K562 (cell line): Measurements from ENCODE around the gene COX14. TPM values are rescaled to one million over a fixed set of nuclear protein-coding genes. Genes with fewer than 3 reads are reported as not detected.

ENCODE experiments used
- ATAC-seq: fragments of 200-7000 bp; cut with Tn5 transposase; 3 replicates; pipeline ENCODE4 v1.9.1; 2020; ENCODE audit warnings: moderate library complexity
- BruUV-seq: library from RNA; stranded (reverse); fragments of 400-500 nt; replicated peaks from 2 replicates; lab custom pipeline; 2021; lab: Mats Ljungman, UMichigan
- CTCF ChIA-PET: fragments of 300-600 bp; formaldehyde crosslinking; extraction: SDS; loops from one replicate; lab custom pipeline; 2021; ENCODE audit warnings: low intra/inter-chr PET ratio; lab: Yijun Ruan, JAX
- POLR2A ChIA-PET: fragments of 300-600, 350-650 bp; sonication (Branson Sonifier 250); formaldehyde crosslinking; extraction: SDS; loops from one replicate; lab custom pipeline; 2021; ENCODE audit warnings: antibody characterized with exemption, inconsistent platforms; lab: Yijun Ruan, JAX
- DNase-seq, 4 experiments: peaks; one replicate each; pipeline versions ENCODE4 v3.0.0 to v3.0.0-alpha.2; 2011 to 2018; ENCODE audit warnings: low spot score in 3 of 4, mixed read lengths in 3 of 4; ENCODE audit errors: extremely low read depth in 1 of 4
- FAIRE-seq: peaks from 2 replicates; lab custom pipeline; 2011; peaks lifted over from hg19 to GRCh38; lab: Jason Lieb, UNC
- H2AFZ ChIP-seq: 2 replicates; pipeline ENCODE4 v1.6.0; 2011; ENCODE audit warnings: low read depth, low read length, control low read depth, inconsistent platforms
- H3K27ac ChIP-seq: fragments of 200-600 bp; 3 replicates; pipeline ENCODE4 v1.8.0; 2011; ENCODE audit warnings: low read depth, mild to moderate bottlenecking, control low read depth, inconsistent platforms, low read length, moderate library complexity, mixed read lengths; ENCODE audit errors: extremely low read depth
- H3K27me3 ChIP-seq, 2 experiments: fragments of 300-600 bp in 1 of 2; 2 replicates in 1 of 2; 3 replicates in 1 of 2; pipeline versions ENCODE4 v1.6.0 to v1.8.0; 2011; ENCODE audit warnings: inconsistent platforms in 2 of 2, low read length in 2 of 2, mild to moderate bottlenecking in 1 of 2, mixed read lengths in 1 of 2, moderate library complexity in 1 of 2; ENCODE audit not compliant: control insufficient read depth in 2 of 2, insufficient read depth in 2 of 2
- H3K36me3 ChIP-seq: fragments of 300-600 bp; 3 replicates; pipeline ENCODE4 v1.8.0; 2011; ENCODE audit warnings: mild to moderate bottlenecking, low read length, inconsistent platforms; ENCODE audit not compliant: control insufficient read depth, insufficient read depth
- H3K4me1 ChIP-seq, 2 experiments: fragments of 200-600 bp in 1 of 2; replicated peaks in 1 of 2; 2 replicates in 1 of 2; 3 replicates in 1 of 2; pipeline versions ENCODE4 v1.5.1 to v1.8.0; 2011; ENCODE audit warnings: inconsistent platforms in 2 of 2, low read length in 2 of 2, mild to moderate bottlenecking in 1 of 2, mixed read lengths in 1 of 2, moderate library complexity in 1 of 2; ENCODE audit not compliant: control insufficient read depth in 2 of 2, insufficient read depth in 2 of 2
- H3K4me2 ChIP-seq: 2 replicates; pipeline ENCODE4 v1.6.1; 2011; ENCODE audit warnings: low read length, control low read depth, inconsistent platforms, mixed read lengths; ENCODE audit not compliant: insufficient read depth
- H3K4me3 ChIP-seq: fragments of 200-600 bp; sonication (generic), shearing (Covaris generic); 2 replicates; pipeline ENCODE4 v1.5.1; 2016; ENCODE audit warnings: control low read depth, inconsistent platforms
- H3K79me2 ChIP-seq: fragments of 200-600 bp; 3 replicates; pipeline ENCODE4 v1.8.0; 2011; ENCODE audit warnings: low read length, inconsistent platforms; ENCODE audit not compliant: control insufficient read depth, insufficient read depth
- H3K9ac ChIP-seq, 2 experiments: 2 replicates each; pipeline versions ENCODE4 v1.6.0 to v1.6.1; 2011; ENCODE audit warnings: low read depth in 2 of 2, low read length in 2 of 2, control low read depth in 1 of 2, inconsistent platforms in 1 of 2, mild to moderate bottlenecking in 1 of 2, mixed read lengths in 1 of 2; ENCODE audit not compliant: insufficient read depth in 1 of 2
- H3K9me1 ChIP-seq: one replicate; pipeline ENCODE4 v1.6.0; 2011; ENCODE audit warnings: inconsistent platforms, mild to moderate bottlenecking, low read length, moderate library complexity; ENCODE audit not compliant: control insufficient read depth, insufficient read depth
- H3K9me3 ChIP-seq: replicated peaks from 2 replicates; pipeline ENCODE4 v1.5.1; 2011; ENCODE audit warnings: low read depth, low read length, inconsistent platforms; ENCODE audit not compliant: control insufficient read depth, insufficient read depth
- H4K20me1 ChIP-seq: replicated peaks from 2 replicates; pipeline ENCODE4 v1.6.1; 2011; ENCODE audit warnings: low read length, inconsistent platforms, mixed read lengths; ENCODE audit not compliant: control insufficient read depth, insufficient read depth
- ATF1 ChIP-seq, 2 experiments: fragments of 450-650 bp in 1 of 2; IDR thresholded peaks; 2 replicates each; pipeline ENCODE4 v1.6.1; 2016; ENCODE audit warnings: missing compliant biosample characterization in 1 of 2, missing genetic modification characterization in 1 of 2
- FOS ChIP-seq: IDR thresholded peaks from 3 replicates; pipeline ENCODE4 v1.6.1; 2011; ENCODE audit not compliant: insufficient read length; ENCODE audit errors: extremely low read depth
- MEIS2 ChIP-seq: fragments of 450-650 bp; IDR thresholded peaks from 2 replicates; pipeline ENCODE4 v1.6.1; 2014; ENCODE audit warnings: mild to moderate bottlenecking; ENCODE audit not compliant: partially characterized antibody
- NONO ChIP-seq, 2 experiments: fragments of 200-400 bp in 1 of 2; fragments of 450-650 bp in 1 of 2; formaldehyde crosslinking in 1 of 2; IDR thresholded peaks; 2 replicates each; pipeline ENCODE4 v1.6.1; 2017; ENCODE audit warnings: low read depth in 2 of 2, mild to moderate bottlenecking in 2 of 2, moderate library complexity in 2 of 2, low read length in 1 of 2
- SMAD2 ChIP-seq: fragments of 150-350 bp; IDR thresholded peaks from 2 replicates; pipeline ENCODE4 v1.6.1; 2014; ENCODE audit warnings: low read depth, mild to moderate bottlenecking, low read length
- TGIF2 ChIP-seq: sonication (generic); formaldehyde crosslinking; IDR thresholded peaks from 2 replicates; pipeline ENCODE4 v1.8.1; 2022; ENCODE audit warnings: mild to moderate bottlenecking, missing genetic modification reagents, moderate library complexity
- ZNF174 ChIP-seq: fragments of 250-450 bp; sonication (Bioruptor Pico); IDR thresholded peaks from 2 replicates; pipeline ENCODE4 v1.4.0; 2020; ENCODE audit warnings: mild to moderate bottlenecking
- ZNF695 ChIP-seq: fragments of 450-650 bp; formaldehyde crosslinking; IDR thresholded peaks from 2 replicates; pipeline ENCODE4 v1.4.0; 2020; ENCODE audit warnings: mild to moderate bottlenecking, moderate library complexity
- WGBS: fragments of 100-300 bp; shearing (Covaris generic); methylation state at CpG from one replicate; pipeline ENCODE4 v1.1.6; 2016; ENCODE audit warnings: low coverage, mixed read lengths; ENCODE audit not compliant: insufficient coverage; ENCODE audit errors: missing lambda C conversion rate; 5-methylcytosine and 5-hydroxymethylcytosine counted together
- in situ Hi-C: fragments of 300-500 bp; cut with MboI; formaldehyde crosslinking; loops from 4 replicates; pipeline ENCODE4 v1.15.0; 2018; ENCODE audit warnings: inconsistent platforms, mixed read lengths
- intact Hi-C: fragments of 100-400 bp; cut with micrococcal nuclease; formaldehyde crosslinking; loops from 2 replicates; pipeline ENCODE4 v1.14.2; 2022
- polyA plus RNA-seq, 8 experiments: library from polyadenylated mRNA; depleted of rRNA in 4 of 8; stranded (reverse) in 5 of 8; unstranded in 3 of 8; fragments of >200 nt; fragmentation: Nextera tagmentation in 2 of 8; fragmentation: Illumina TruSeq in 1 of 8; extraction: Ambion mirVana in 2 of 8; extraction: Trizol in 1 of 8; gene quantifications; 2 replicates each; pipeline versions ENCODE4 v1.2.1 to v1.2.3, GENCODE V29; 2011 to 2014; ENCODE audit warnings: inconsistent platforms in 1 of 8, missing spikeins in 1 of 8
- total RNA-seq, 7 experiments: library from RNA; depleted of rRNA in 6 of 7; stranded (reverse); fragments of >200 nt in 6 of 7; fragmentation: Illumina TruSeq in 2 of 7; extraction: Trizol in 2 of 7; gene quantifications; 2 replicates each; pipeline versions ENCODE4 v1.2.1 to v1.2.3, GENCODE V29; 2011 to 2021; ENCODE audit warnings: low replicate concordance in 1 of 7
- TF ChIP-seq, protein P1 (sequence below): fragments of 150-350 bp; IDR thresholded peaks from 2 replicates; pipeline ENCODE4 v1.6.1; 2014; ENCODE audit warnings: low read depth, mild to moderate bottlenecking, low read length, borderline replicate concordance
- TF ChIP-seq, protein P2 (sequence below), 2 experiments: fragments of 250-450 bp in 1 of 2; fragments of 450-650 bp in 1 of 2; sonication (Bioruptor Pico) in 1 of 2; IDR thresholded peaks; 2 replicates each; pipeline versions ENCODE4 v1.6.1 to v1.8.0; 2016 to 2021; ENCODE audit warnings: mild to moderate bottlenecking in 2 of 2, moderate library complexity in 2 of 2, missing compliant biosample characterization in 1 of 2, missing genetic modification characterization in 1 of 2
- TF ChIP-seq, protein P3 (sequence below): fragments of 250-450 bp; sonication (Bioruptor Pico); IDR thresholded peaks from 2 replicates; pipeline ENCODE4 v1.8.0; 2022; ENCODE audit warnings: moderate library complexity, mild to moderate bottlenecking, inconsistent platforms
- TF ChIP-seq, protein P4 (sequence below), 2 experiments: IDR thresholded peaks in 1 of 2; conservative IDR thresholded peaks in 1 of 2; 2 replicates each; pipeline ENCODE4 v1.6.1; 2016; ENCODE audit warnings: low read depth in 2 of 2, mild to moderate bottlenecking in 1 of 2, missing compliant biosample characterization in 1 of 2, missing genetic modification characterization in 1 of 2, moderate library complexity in 1 of 2

The COX14 gene
- total and polyA plus RNA-seq, 9 of the 15 experiments (the other 6 are each of a cell fraction or from before 2014, with no cell fraction given): 44.4 to 269 (median 53.4) TPM

DNA sequence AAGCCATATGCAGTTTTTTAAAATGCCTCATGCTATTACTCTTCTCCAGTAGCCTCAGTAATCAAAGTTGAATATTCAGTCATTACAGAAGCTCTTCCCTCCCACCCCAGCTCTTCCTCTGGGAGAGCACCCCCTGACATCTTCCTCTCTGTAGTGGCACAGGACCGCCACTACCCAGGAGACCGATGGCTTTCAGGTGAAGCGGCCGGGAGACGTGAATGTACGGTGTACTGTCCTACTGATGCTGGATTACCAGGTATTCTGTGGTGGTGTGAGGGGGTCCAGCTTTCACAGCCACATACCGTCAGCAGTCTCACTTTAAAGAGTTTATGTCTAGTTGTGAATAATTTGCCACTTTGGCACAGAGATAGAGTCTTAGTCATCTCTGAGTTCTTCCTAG is 22.3 kb upstream of the COX14 start (continued):
- TF ChIP-seq, protein P1, sequence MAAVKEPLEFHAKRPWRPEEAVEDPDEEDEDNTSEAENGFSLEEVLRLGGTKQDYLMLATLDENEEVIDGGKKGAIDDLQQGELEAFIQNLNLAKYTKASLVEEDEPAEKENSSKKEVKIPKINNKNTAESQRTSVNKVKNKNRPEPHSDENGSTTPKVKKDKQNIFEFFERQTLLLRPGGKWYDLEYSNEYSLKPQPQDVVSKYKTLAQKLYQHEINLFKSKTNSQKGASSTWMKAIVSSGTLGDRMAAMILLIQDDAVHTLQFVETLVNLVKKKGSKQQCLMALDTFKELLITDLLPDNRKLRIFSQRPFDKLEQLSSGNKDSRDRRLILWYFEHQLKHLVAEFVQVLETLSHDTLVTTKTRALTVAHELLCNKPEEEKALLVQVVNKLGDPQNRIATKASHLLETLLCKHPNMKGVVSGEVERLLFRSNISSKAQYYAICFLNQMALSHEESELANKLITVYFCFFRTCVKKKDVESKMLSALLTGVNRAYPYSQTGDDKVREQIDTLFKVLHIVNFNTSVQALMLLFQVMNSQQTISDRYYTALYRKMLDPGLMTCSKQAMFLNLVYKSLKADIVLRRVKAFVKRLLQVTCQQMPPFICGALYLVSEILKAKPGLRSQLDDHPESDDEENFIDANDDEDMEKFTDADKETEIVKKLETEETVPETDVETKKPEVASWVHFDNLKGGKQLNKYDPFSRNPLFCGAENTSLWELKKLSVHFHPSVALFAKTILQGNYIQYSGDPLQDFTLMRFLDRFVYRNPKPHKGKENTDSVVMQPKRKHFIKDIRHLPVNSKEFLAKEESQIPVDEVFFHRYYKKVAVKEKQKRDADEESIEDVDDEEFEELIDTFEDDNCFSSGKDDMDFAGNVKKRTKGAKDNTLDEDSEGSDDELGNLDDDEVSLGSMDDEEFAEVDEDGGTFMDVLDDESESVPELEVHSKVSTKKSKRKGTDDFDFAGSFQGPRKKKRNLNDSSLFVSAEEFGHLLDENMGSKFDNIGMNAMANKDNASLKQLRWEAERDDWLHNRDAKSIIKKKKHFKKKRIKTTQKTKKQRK: no peak
- TF ChIP-seq, protein P2, sequence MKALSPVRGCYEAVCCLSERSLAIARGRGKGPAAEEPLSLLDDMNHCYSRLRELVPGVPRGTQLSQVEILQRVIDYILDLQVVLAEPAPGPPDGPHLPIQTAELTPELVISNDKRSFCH (CRISPR knock-in tag; IDR thresholded peaks at IDR 0.05): no peak
- TF ChIP-seq, protein P2 (tag; IDR thresholded peaks at IDR 0.05): no peak

DNA sequence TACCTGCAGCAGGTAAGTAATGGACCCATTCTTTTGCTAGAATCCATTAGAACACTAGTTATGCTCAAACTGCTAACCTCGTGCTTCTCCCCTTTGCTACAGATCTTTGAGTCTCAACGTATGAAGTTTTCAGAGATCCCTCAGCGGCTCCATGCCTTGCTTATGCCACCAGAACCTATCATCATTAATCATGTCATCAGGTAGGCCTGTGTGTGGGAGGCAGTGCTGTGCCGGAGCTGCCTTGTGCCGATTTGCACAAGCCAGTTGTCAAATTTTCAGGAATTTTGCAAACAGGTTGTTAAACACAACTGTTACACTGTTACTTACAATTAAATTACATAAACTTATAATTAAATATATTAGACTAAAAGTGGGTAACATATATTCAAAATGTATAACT is 21.6 kb upstream of the COX14 start:
- in situ Hi-C loops: no loop called here
- TF ChIP-seq MEIS2 (peak; percentile 38), ATF1 (CRISPR knock-in tag; IDR thresholded peaks at IDR 0.05) (no peak), ATF1 (tag; IDR thresholded peaks at IDR 0.05) (no peak), ZNF174 (no peak), FOS (no peak), SMAD2 (no peak), NONO (IDR thresholded peaks at IDR 0.05; ENCODE audit: low read depth in 2 of 2, low read length in 1 of 2) (no peak), TGIF2 (CRISPR knock-in tag) (no peak), ZNF695 (CRISPR knock-in tag) (no peak)
- TF ChIP-seq, protein P3, sequence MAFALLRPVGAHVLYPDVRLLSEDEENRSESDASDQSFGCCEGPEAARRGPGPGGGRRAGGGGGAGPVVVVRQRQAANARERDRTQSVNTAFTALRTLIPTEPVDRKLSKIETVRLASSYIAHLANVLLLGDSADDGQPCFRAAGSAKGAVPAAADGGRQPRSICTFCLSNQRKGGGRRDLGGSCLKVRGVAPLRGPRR (CRISPR knock-in tag): no peak
- TF ChIP-seq, protein P4, sequence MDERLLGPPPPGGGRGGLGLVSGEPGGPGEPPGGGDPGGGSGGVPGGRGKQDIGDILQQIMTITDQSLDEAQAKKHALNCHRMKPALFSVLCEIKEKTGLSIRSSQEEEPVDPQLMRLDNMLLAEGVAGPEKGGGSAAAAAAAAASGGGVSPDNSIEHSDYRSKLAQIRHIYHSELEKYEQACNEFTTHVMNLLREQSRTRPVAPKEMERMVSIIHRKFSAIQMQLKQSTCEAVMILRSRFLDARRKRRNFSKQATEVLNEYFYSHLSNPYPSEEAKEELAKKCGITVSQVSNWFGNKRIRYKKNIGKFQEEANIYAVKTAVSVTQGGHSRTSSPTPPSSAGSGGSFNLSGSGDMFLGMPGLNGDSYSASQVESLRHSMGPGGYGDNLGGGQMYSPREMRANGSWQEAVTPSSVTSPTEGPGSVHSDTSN (CRISPR knock-in tag; IDR thresholded peaks at IDR 0.05; ENCODE audit: low read depth): no peak
- TF ChIP-seq, protein P4 (tag; conservative IDR thresholded peaks at IDR 0.05; ENCODE audit: low read depth): peak; percentile 88

More for the DNA sequence above, 21.6 kb upstream of the COX14 start:
- ChIA-PET POLR2A (interaction anchor here (1.3 to 1.7 kb wide), 2 partner anchors 14 to 20 kb away, joined by 3 to 5 read pairs; partner anchors contain the start of gene GPD1), CTCF (no interaction called here)
- H3K9me1 ChIP-seq: no peaks in the 10 kb centered on the region
- no peak for DNase-seq
- whole genome bisulfite sequencing: 93% methylated on average over 5 of the region's 5 CpGs
- intact Hi-C loops: no loop called here
- H3K79me2 ChIP-seq: peaks cover 7% of the 10 kb centered on the region
- H4K20me1 ChIP-seq: peaks cover 5% of the 10 kb centered on the region
- peaks cover 84% of the 10 kb centered on the region for H3K36me3 ChIP-seq
- no peaks in the 10 kb centered on the region for H3K27me3 ChIP-seq
- H3K4me2 ChIP-seq: no peak overlapping the region
- FAIRE-seq: no peak
- H3K9ac ChIP-seq: no peak overlapping the region
- no peak overlapping the region for H2AFZ ChIP-seq
- no TSS peak for BruUV-seq
- H3K4me3 ChIP-seq: no peak overlapping the region
- H3K4me1 ChIP-seq: peaks cover 5 to 7% of the 10 kb centered on the region in 2 experiments; a peak in 3 of 5 replicates
- no peak overlapping the region for H3K27ac ChIP-seq
- no peaks in the 10 kb centered on the region for H3K9me3 ChIP-seq
- ATAC-seq: no peak
